Panc1 (cell line): ENCODE measurements around the gene PXN. TPM values are rescaled to one million over a fixed set of nuclear protein-coding genes. Genes with fewer than 3 reads are reported as not detected.

ENCODE experiments used
- ATAC-seq: fragments of 200-7000 bp; cut with Tn5 transposase; 2 replicates; pipeline ENCODE4 v1.9.1; 2020; ENCODE audit warnings: mild to moderate bottlenecking, moderate library complexity
- BruUV-seq: library from RNA; stranded (reverse); fragments of 400-500 nt; replicated peaks from 2 replicates; lab custom pipeline; 2021; lab: Mats Ljungman, UMichigan
- CTCF ChIA-PET: fragments of 300-600 bp; sonication (Branson Sonifier 250); formaldehyde crosslinking; loops from one replicate; lab custom pipeline; 2022; ENCODE audit warnings: antibody characterized with exemption; lab: Charles Lee
- POLR2A ChIA-PET: fragments of 300-600 bp; sonication (Branson Sonifier 250); formaldehyde crosslinking; loops from one replicate; lab custom pipeline; 2022; ENCODE audit warnings: antibody characterized with exemption; lab: Charles Lee
- DNase-seq: peaks from one replicate; pipeline ENCODE4 v3.0.0-alpha.2; 2010; ENCODE audit warnings: low read depth, low spot score
- H3K27ac ChIP-seq: 2 replicates; pipeline ENCODE4 v1.5.1; 2011; ENCODE audit warnings: mild to moderate bottlenecking, low read length, inconsistent platforms
- H3K27me3 ChIP-seq: fragments of 200-500 bp; sonication (Bioruptor generic); 2 replicates; pipeline ENCODE4 v1.6.0; 2014; ENCODE audit warnings: low read length, inconsistent platforms; ENCODE audit not compliant: control insufficient read depth, insufficient read depth
- H3K36me3 ChIP-seq: fragments of 200-500 bp; sonication (Bioruptor generic); 2 replicates; pipeline ENCODE4 v1.5.1; 2014; ENCODE audit warnings: inconsistent platforms, mild to moderate bottlenecking, low read length, moderate library complexity; ENCODE audit not compliant: control insufficient read depth, insufficient read depth
- H3K4me1 ChIP-seq: 2 replicates; pipeline ENCODE4 v1.5.1; 2011; ENCODE audit warnings: inconsistent platforms, mild to moderate bottlenecking, low read length, moderate library complexity; ENCODE audit not compliant: control insufficient read depth, insufficient read depth
- H3K4me3 ChIP-seq, 2 experiments: 2 replicates each; pipeline ENCODE4 v1.5.1; 2011 to 2012; ENCODE audit warnings: low read depth in 2 of 2, low read length in 2 of 2, mild to moderate bottlenecking in 2 of 2, inconsistent platforms in 1 of 2, moderate library complexity in 1 of 2
- H3K9me3 ChIP-seq: fragments of 200-500 bp; sonication (Bioruptor generic); 2 replicates; pipeline ENCODE4 v1.5.1; 2014; ENCODE audit warnings: low read depth, mild to moderate bottlenecking, inconsistent platforms, low read length, moderate library complexity; ENCODE audit not compliant: control insufficient read depth, insufficient read depth
- POLR2AphosphoS5 ChIP-seq: IDR thresholded peaks from 2 replicates; pipeline ENCODE4 v1.6.1; 2012; ENCODE audit warnings: mild to moderate bottlenecking, low read depth, low read length, moderate library complexity
- SIN3A ChIP-seq: IDR thresholded peaks from 2 replicates; pipeline ENCODE4 v1.6.1; 2012; ENCODE audit warnings: low read depth, mild to moderate bottlenecking, low read length, moderate library complexity, borderline replicate concordance; ENCODE audit not compliant: insufficient read depth
- TCF7L2 ChIP-seq: IDR thresholded peaks from 2 replicates; pipeline ENCODE4 v1.6.1; 2011; ENCODE audit warnings: mild to moderate bottlenecking, low read depth, low read length, inconsistent platforms
- in situ Hi-C: cut with HindIII; loops from 2 replicates; pipeline ENCODE4 v1.10.0; 2016; ENCODE audit warnings: low sequenced_read_pairs, low pct_unique_long_range_greater_than_20kb
- intact Hi-C: fragments of 100-400 bp; cut with micrococcal nuclease; formaldehyde crosslinking; loops from one replicate; pipeline ENCODE4 v1.10.0; 2022; ENCODE audit not compliant: unreplicated experiment
- total RNA-seq: library from RNA; stranded (reverse); gene quantifications from one replicate; pipeline ENCODE4 v1.2.1, GENCODE V29; 2021; ENCODE audit not compliant: unreplicated experiment
- TF ChIP-seq, protein P1 (sequence below): fragments of 450-650 bp; IDR thresholded peaks from 2 replicates; pipeline ENCODE4 v1.5.1; 2017; ENCODE audit warnings: mild to moderate bottlenecking
- TF ChIP-seq, protein P2 (sequence below), 2 experiments: IDR thresholded peaks; 2 replicates each; pipeline ENCODE4 v1.6.1; 2011 to 2012; ENCODE audit warnings: low read depth in 2 of 2, control low read depth in 1 of 2, low read length in 1 of 2, mild to moderate bottlenecking in 1 of 2, moderate library complexity in 1 of 2; ENCODE audit not compliant: insufficient read depth in 1 of 2

Gene PXN
- total RNA-seq, 1 experiment from 2014 or later: 484 TPM

DNA sequence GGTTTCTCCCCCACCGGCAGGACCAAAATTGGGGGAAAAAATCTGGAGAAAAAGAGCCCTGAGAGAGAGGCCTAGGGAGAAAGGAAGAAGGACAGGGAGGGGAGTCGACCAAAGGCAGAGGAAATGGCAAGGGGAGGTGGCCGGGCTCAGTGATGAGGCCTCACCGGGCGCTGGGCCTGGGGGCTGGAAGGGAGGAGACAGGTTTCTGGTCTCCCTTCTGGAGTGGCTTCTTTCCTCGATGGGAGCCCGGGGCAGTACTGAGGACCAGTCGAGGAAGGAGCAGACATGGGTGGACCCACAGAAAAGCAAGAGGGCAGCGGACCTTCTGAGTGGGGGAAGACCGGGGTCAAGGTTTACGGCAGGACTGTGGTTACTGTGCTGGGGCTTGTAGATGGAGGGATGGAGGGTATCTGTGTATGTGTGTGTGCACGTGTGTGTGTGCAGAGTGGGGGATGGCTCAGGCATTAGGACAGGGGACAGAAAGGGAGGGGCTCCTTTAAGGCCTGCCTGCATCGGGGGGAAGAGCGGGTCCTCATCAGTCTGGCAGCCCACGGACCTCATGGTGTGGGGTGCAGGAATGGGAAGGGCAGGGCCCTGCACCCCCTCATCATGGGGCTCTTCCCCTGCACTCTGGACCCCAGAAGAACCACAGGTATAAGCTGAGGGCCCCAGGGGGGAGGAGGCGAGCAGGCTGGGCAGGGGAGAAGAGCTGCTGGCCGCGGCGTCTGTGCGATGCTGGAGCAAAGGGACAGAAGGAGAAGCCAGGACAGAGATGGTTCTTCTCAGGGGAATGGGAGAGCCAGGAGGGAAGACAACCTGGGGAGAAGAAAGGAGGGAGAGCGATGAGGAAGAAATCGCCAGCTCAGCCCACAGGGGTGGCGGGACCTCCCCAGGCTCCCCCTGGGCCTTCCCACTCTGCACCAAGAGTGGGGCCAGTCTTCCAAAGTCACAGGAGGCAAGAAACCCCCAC is 49.5 kb downstream of the PXN start:
- ATAC-seq (peak; percentile 12), DNase-seq (no peak)

DNA sequence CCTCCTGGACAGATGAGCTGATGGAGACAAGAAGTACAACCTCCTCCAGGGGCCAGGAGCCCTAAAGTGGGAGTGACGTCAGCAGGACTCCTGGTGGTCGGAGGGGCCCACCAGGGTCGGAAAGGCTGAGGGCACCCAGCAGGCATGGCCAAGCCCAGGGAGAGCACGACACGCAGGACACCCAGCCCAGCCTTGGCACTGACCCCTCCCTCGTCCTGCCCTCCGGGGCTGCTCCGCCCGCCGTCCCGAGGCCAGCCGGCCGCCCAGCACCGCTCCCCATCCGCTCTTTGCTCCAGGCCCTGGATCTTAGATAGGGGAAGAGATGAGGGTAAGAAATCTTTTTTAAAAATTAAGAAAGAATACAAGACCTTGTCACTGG is 50.2 kb downstream of the PXN start:
- no TSS peak for BruUV-seq
- Histone ChIP-seq H3K27ac (peak overlapping the region; percentile 81), H3K4me3 (no peak overlapping the region), H3K4me1 (peaks cover 49% of the 10 kb centered on the region), H3K36me3 (peaks cover 16% of the 10 kb centered on the region), H3K9me3 (no peaks in the 10 kb centered on the region), H3K27me3 (no peaks in the 10 kb centered on the region)
- intact Hi-C loops (no loop called here), in situ Hi-C loops (no loop called here)
- DNase-seq (no peak), ATAC-seq (peak; percentile 22)
- CTCF ChIA-PET: no interaction called here
- TF ChIP-seq, protein P1, sequence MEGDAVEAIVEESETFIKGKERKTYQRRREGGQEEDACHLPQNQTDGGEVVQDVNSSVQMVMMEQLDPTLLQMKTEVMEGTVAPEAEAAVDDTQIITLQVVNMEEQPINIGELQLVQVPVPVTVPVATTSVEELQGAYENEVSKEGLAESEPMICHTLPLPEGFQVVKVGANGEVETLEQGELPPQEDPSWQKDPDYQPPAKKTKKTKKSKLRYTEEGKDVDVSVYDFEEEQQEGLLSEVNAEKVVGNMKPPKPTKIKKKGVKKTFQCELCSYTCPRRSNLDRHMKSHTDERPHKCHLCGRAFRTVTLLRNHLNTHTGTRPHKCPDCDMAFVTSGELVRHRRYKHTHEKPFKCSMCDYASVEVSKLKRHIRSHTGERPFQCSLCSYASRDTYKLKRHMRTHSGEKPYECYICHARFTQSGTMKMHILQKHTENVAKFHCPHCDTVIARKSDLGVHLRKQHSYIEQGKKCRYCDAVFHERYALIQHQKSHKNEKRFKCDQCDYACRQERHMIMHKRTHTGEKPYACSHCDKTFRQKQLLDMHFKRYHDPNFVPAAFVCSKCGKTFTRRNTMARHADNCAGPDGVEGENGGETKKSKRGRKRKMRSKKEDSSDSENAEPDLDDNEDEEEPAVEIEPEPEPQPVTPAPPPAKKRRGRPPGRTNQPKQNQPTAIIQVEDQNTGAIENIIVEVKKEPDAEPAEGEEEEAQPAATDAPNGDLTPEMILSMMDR: no peak
- no peak for TF ChIP-seq TCF7L2
- TF ChIP-seq SIN3A: no peak
- no peak for TF ChIP-seq POLR2AphosphoS5
- POLR2A ChIA-PET: no interaction called here

More for the DNA sequence above, 49.5 kb downstream of the PXN start:
- peak overlapping the region; percentile 81 for H3K27ac ChIP-seq
- H3K27me3 ChIP-seq: no peaks in the 10 kb centered on the region
- in situ Hi-C loops (no loop called here), intact Hi-C loops (no loop called here)
- TF ChIP-seq, protein P1: no peak
- TF ChIP-seq POLR2AphosphoS5: peak; percentile 26; the same call in 1 of the 2 replicates
- TF ChIP-seq, protein P2, sequence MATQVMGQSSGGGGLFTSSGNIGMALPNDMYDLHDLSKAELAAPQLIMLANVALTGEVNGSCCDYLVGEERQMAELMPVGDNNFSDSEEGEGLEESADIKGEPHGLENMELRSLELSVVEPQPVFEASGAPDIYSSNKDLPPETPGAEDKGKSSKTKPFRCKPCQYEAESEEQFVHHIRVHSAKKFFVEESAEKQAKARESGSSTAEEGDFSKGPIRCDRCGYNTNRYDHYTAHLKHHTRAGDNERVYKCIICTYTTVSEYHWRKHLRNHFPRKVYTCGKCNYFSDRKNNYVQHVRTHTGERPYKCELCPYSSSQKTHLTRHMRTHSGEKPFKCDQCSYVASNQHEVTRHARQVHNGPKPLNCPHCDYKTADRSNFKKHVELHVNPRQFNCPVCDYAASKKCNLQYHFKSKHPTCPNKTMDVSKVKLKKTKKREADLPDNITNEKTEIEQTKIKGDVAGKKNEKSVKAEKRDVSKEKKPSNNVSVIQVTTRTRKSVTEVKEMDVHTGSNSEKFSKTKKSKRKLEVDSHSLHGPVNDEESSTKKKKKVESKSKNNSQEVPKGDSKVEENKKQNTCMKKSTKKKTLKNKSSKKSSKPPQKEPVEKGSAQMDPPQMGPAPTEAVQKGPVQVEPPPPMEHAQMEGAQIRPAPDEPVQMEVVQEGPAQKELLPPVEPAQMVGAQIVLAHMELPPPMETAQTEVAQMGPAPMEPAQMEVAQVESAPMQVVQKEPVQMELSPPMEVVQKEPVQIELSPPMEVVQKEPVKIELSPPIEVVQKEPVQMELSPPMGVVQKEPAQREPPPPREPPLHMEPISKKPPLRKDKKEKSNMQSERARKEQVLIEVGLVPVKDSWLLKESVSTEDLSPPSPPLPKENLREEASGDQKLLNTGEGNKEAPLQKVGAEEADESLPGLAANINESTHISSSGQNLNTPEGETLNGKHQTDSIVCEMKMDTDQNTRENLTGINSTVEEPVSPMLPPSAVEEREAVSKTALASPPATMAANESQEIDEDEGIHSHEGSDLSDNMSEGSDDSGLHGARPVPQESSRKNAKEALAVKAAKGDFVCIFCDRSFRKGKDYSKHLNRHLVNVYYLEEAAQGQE (IDR thresholded peaks at IDR 0.05; ENCODE audit: insufficient read depth in 1 of 2, low read depth in 2 of 2, low read length in 1 of 2): no peak
- no peak overlapping the region for H3K4me3 ChIP-seq
- no TSS peak for BruUV-seq
- peaks cover 17% of the 10 kb centered on the region for H3K36me3 ChIP-seq
- no peaks in the 10 kb centered on the region for H3K9me3 ChIP-seq
- ChIA-PET POLR2A (interaction anchor here (0.7 to 1.2 kb wide), 2 partner anchors 11 to 75 kb away, joined by 3 to 5 read pairs; no protein-coding TSS in a partner anchor), CTCF (interaction anchor here (0.5 to 1.2 kb wide), 2 partner anchors 12 to 15 kb away, joined by 3 to 6 read pairs; no protein-coding TSS in a partner anchor)
- H3K4me1 ChIP-seq: peaks cover 55% of the 10 kb centered on the region
